ENCODE data around the gene HSD17B14. TPM values are rescaled to one million over a fixed set of nuclear protein-coding genes. Genes with fewer than 3 reads are reported as not detected.

Gene HSD17B14
- total and polyA plus RNA-seq, 9 of the 15 experiments (the other 6 are each of a cell fraction or from before 2014, with no cell fraction given): 0.16 TPM; not detected in 8

GRCh38 chr19:48873476-48874302, 37.4 kb upstream of the HSD17B14 start:
- Histone ChIP-seq H3K4me2 (ENCODE audit: insufficient read depth, low read length) (peak overlapping the region; percentile 95), H3K4me3 (peak overlapping the region; percentile 87), H3K9me3 (replicated peaks; ENCODE audit: control insufficient read depth, insufficient read depth, low read depth, low read length) (no peaks in the 10 kb centered on the region), H3K79me2 (ENCODE audit: control insufficient read depth, insufficient read depth, low read length) (peaks cover 56% of the 10 kb centered on the region), H4K20me1 (replicated peaks; ENCODE audit: control insufficient read depth, insufficient read depth, low read length) (peaks cover 37% of the 10 kb centered on the region), H2AFZ (ENCODE audit: low read depth, low read length) (no peak overlapping the region), H3K9me1 (ENCODE audit: control insufficient read depth, insufficient read depth, low read length) (no peaks in the 10 kb centered on the region), H3K36me3 (ENCODE audit: control insufficient read depth, insufficient read depth, low read length) (peaks cover 42% of the 10 kb centered on the region), H3K27ac (ENCODE audit: extremely low read depth, low read depth, low read length) (peak overlapping the region; percentile 94), H3K4me1 (replicated peaks in 1 of 2; ENCODE audit: control insufficient read depth in 2 of 2, insufficient read depth in 2 of 2, low read length in 2 of 2) (peaks cover 18 to 39% of the 10 kb centered on the region in 2 experiments), H3K9ac (ENCODE audit: insufficient read depth in 1 of 2, low read depth in 2 of 2, low read length in 2 of 2) (peak overlapping the region; percentile 92 to 93), H3K27me3 (ENCODE audit: control insufficient read depth in 2 of 2, insufficient read depth in 2 of 2, low read length in 2 of 2) (no peaks in the 10 kb centered on the region)
- ATAC-seq (peak; percentile 56), DNase-seq (ENCODE audit: extremely low read depth in 1 of 4, low spot score in 3 of 4) (peak; percentile 90 to 98 (median 94)), FAIRE-seq (peak; percentile 100)
- CTCF ChIA-PET (ENCODE audit: low intra/inter-chr PET ratio): interaction anchor here (1.1 kb wide), 2 partner anchors 92 to 98 kb away, joined by 3 read pairs; partner anchors contain the start of gene FTL
- WGBS (ENCODE audit: insufficient coverage, low coverage, missing lambda C conversion rate): 3% methylated on average over 11 of the region's 14 CpGs
- POLR2A ChIA-PET: interaction anchor here (0.7 to 12.2 kb wide), 26 partner anchors 8 to 135 kb away, joined by 3 to 439 read pairs (median 6); partner anchors contain the start of genes BAX, BCAT2, FTL and NUCB1
- BruUV-seq (replicated peaks): no TSS peak
- intact Hi-C loops (cut with micrococcal nuclease) (loop anchor here (1.0 to 2.0 kb wide), 2 partner anchors 27 to 94 kb away; partner anchors contain the start of gene NUCB1), in situ Hi-C loops (cut with MboI) (loop anchor here (10.0 kb wide), 1 partner anchor 91 kb away; the partner anchor contains the start of gene FTL)
- TF ChIP-seq ATF7 (IDR thresholded peaks at IDR 0.05) (peak; percentile 81), KAT7 (CRISPR knock-in tag; IDR thresholded peaks at IDR 0.05; ENCODE audit: borderline replicate concordance) (peak; percentile 45; the same call in 1 of the 2 replicates), ZFPM2 (CRISPR knock-in tag; IDR thresholded peaks at IDR 0.05) (no peak), SRSF1 (IDR thresholded peaks at IDR 0.05; ENCODE audit: low read depth, low read length) (no peak), PHB2 (IDR thresholded peaks at IDR 0.05; ENCODE audit: low read depth) (peak; percentile 96), ZNF398 (CRISPR knock-in tag; IDR thresholded peaks at IDR 0.05) (no peak), STAT5B (CRISPR knock-in tag; IDR thresholded peaks at IDR 0.05) (no peak), RCOR1 (IDR thresholded peaks at IDR 0.05; ENCODE audit: borderline replicate concordance in 1 of 2, low read depth in 2 of 2, low read length in 2 of 2) (peak; percentile 92 to 98; a peak in 3 of 4 replicates), JUN (IDR thresholded peaks at IDR 0.05; ENCODE audit: borderline replicate concordance, low read depth, low read length) (peak; percentile 59; the same call in 1 of the 2 replicates), JUN (CRISPR knock-in tag; IDR thresholded peaks at IDR 0.05; ENCODE audit: borderline replicate concordance) (no peak; the same call in 1 of the 2 replicates), GMEB1 (CRISPR knock-in tag; IDR thresholded peaks at IDR 0.05) (no peak; the same call in 1 of the 2 replicates), HINFP (tag; conservative IDR thresholded peaks at IDR 0.05; ENCODE audit: low read depth) (no peak), HNRNPUL1 (IDR thresholded peaks at IDR 0.05; ENCODE audit: low read length) (no peak; the same call in 1 of the 2 replicates), SRSF3 (IDR thresholded peaks at IDR 0.05; ENCODE audit: insufficient read depth, low read length) (no peak), NELFE (IDR thresholded peaks at IDR 0.05; ENCODE audit: insufficient read depth, insufficient read length) (no peak)

All from K562 (cell line).